ENCODE measurements around the gene HOXC10.

The HOXC10 gene

DNA sequence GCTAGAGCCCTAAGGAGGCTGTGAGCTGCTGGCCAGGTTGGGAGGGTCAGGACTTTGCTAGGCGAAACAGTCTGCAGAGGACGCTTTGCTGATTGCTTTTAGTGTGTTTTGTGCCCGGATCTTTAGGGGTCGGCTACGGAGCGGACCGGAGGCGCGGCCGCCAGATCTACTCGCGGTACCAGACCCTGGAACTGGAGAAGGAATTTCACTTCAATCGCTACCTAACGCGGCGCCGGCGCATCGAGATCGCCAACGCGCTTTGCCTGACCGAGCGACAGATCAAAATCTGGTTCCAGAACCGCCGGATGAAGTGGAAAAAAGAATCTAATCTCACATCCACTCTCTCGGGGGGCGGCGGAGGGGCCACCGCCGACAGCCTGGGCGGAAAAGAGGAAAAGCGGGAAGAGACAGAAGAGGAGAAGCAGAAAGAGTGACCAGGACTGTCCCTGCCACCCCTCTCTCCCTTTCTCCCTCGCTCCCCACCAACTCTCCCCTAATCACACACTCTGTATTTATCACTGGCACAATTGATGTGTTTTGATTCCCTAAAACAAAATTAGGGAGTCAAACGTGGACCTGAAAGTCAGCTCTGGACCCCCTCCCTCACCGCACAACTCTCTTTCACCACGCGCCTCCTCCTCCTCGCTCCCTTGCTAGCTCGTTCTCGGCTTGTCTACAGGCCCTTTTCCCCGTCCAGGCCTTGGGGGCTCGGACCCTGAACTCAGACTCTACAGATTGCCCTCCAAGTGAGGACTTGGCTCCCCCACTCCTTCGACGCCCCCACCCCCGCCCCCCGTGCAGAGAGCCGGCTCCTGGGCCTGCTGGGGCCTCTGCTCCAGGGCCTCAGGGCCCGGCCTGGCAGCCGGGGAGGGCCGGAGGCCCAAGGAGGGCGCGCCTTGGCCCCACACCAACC is 44.8 kb downstream of the HOXC10 start:
- DNase-seq (ENCODE audit: low read depth in 2 of 2): no peak

DNA sequence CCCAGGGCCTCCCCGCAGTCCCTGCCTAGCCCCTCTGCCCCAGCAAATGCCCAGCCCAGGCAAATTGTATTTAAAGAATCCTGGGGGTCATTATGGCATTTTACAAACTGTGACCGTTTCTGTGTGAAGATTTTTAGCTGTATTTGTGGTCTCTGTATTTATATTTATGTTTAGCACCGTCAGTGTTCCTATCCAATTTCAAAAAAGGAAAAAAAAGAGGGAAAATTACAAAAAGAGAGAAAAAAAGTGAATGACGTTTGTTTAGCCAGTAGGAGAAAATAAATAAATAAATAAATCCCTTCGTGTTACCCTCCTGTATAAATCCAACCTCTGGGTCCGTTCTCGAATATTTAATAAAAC is 45.5 kb downstream of the HOXC10 start:
- no peak for DNase-seq (ENCODE audit: low read depth in 2 of 2)

DNA sequence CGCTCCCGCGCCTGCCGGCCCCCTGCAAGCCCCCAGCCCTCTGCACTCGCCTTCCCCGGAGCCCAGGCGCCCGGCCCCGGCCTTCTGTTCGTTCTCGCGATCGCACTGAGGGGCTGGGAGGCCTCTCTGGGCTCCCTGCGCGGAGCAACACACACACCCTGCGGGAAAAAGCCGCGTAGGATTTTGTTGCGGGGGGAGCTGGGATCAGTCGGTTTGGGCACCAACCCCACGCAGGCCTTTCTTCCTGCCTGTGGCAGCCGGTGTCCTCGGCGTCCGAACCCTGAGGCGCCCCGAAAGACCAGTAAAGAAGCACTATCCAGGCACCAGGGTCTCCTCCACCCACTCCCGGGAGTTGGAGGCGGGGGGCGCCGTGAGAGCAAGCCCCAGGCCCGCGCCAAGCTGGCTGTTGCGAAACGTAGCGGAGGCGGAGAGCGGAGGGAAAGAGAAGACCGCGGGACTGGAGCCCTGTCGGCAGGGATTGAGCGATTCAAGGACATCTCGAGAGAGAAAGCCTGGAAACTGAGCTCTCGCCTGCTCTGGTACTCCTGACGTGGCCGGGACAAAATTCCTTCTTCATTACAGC is 46.0 kb downstream of the HOXC10 start:
- DNase-seq (ENCODE audit: low read depth in 2 of 2): no peak

DNA sequence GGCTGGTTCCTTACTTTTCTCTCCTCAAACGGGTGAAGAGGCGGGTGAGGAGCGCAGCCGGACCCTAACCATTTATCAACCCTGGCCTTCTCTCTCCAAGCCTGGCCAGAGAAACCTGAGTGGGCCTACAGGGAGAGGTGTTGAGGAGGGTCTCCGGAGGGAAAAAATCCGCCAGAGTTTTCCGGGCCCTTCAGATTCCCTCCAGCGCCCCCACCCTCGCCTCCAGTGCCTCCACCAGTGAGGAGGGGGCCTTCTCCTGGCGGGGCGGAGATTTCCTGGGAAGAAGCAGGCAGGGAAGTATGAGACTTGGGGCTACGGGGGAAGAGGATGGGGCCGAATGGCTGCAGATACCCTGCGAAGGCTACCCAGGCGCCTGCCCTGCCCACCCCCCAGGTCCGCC is 46.5 kb downstream of the HOXC10 start:
- no peak for DNase-seq (ENCODE audit: low read depth in 2 of 2)

DNA sequence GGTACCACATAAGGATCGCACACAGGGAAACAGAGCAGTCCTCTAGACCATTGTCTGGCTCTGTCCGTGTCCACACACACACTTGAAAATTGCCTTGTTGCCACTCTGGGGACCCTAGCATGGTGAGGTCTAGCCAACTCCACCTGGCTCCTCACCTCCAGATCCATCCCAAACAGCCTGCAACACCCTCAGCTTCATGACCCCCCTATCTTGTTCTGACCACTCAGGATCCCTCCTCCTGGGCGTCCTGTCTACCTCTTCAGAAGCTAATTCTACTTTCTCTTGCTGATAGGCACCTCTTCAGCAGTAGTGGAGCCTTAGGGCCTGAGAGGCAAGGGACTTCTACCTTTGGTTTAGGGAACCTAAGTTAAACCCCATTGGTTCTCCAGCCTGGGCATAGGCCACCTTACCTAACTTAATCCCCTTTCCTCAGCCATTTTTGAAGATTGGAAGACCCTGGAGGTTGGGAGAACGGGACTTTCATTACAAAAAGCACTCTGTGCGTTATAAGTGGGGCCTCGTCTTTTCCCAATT is 47.2 kb downstream of the HOXC10 start:
- no peak for DNase-seq (ENCODE audit: low read depth in 2 of 2)

DNA sequence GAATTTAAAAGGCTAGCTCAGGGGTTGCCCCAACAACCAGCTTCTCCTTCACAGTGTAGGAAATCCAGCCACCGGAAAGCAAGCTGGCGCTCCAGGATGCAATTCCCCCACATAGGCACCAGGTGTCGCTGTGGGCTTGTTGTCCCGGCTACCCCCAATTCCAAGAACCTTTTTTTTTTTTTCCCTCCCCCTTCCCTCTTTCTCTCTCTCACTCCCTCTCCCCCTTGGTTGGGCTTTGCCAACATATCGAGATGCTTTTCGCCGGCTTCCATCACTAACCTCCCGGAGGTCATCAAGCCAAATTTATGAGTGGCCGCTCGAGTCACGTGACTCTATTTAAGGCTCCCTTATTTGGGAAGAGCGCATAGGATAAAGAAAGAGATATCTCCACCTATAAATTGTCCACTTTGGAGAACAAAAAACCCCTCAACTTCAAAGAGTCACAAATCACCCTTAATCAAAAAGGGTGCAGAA is 47.7 kb downstream of the HOXC10 start, which contains the start of gene HOXC5:
TSS of gene HOXC5 (plus strand) at position 424 of the 474 bp plus-strand sequence. CDS start 73 bp downstream, outside the sequence.
- DNase-seq (ENCODE audit: low read depth in 2 of 2): peak in 1 of 2 donors; percentile 38

DNA sequence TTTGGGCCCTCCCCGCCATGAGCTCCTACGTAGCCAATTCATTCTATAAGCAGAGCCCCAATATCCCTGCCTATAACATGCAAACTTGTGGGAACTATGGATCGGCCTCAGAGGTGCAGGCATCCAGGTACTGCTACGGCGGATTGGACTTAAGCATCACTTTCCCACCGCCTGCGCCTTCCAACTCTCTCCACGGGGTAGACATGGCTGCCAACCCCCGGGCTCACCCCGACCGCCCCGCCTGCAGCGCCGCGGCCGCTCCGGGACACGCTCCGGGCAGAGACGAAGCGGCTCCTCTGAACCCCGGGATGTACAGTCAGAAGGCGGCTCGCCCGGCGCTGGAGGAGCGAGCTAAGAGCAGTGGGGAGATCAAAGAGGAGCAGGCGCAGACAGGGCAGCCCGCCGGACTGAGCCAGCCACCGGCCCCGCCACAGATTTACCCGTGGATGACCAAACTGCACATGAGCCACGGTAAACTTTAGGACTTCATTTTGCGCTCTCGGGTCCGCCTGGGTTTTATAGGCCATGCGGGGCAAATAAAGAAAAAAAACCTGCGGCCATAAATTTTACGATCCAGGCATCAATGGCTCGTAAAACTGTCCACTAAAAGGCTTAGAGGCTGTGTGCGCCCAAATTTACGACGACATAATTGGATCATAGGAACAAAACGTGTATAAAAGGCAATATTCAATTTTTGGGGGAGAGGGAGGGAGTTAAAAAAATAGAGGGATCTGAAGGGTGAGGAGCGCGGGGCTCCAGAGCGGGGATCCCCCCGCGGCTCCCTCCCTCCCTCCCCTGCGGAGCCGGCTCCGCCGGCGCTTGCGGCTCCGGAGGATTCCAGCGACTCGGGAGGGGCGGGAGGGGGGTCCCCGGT is 48.4 kb downstream of the HOXC10 start:
- DNase-seq (ENCODE audit: low read depth in 2 of 2): no peak

DNA sequence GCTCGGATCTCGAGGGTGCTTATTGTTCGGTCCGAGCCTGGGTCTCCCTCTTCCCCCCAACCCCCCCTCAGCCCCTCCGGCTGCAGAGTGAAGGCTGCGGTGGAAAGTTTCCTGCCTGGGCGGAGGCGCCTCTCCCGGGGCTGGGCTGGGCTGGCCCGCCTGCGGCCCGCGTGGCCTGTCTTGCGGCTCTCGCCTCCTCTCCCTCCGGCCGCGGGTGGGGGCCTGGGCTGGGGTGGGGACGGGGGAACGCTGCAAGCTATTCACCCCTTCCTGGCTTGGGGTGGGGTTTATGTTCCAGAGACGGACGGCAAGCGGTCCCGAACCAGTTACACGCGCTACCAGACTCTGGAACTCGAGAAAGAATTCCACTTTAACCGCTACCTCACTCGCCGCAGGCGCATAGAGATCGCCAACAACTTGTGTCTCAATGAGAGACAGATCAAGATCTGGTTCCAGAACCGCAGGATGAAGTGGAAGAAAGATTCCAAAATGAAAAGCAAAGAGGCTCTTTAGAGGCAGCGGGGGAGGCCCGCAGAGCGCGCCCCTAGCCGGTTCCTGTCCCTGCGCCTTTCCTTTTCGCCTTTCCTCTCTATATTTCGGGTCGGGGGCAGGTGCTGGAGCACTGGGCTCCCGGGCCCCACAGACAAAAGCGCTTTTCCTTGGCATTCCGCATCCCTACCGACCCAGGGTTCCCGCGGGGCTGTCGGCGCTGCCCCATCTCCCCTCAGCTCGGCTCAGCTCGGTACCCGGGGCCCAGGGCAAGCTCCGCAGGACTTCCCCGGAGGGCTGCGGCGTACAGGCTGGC is 49.2 kb downstream of the HOXC10 start:
- no peak for DNase-seq (ENCODE audit: low read depth in 2 of 2)

DNA sequence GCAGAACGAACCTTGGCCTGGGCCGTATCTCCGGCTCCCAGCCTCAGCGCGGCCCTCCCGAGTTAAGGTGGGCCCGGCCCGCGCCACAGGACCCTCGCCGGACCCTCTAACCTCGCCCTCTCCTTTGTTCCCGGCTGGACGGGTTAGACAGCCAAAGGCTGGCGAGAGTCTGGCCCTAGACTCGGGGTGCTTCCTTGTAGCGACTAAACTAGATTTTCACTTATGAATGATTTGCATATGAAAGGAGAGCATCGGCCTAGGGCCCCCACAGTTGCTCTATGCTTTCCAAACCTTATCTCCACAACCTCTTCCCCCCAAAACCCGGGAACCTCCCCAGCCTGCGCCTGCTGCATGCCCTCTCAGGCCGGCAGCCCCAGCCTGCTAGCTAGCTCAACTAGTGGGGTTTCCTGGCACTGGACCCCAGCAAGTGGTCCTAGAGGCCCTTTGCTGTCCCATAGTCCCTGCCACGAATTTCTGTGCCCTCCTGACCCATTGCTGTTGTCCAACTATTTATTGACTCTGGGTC is 49.9 kb downstream of the HOXC10 start:
- DNase-seq (ENCODE audit: low read depth in 2 of 2): no peak

DNA sequence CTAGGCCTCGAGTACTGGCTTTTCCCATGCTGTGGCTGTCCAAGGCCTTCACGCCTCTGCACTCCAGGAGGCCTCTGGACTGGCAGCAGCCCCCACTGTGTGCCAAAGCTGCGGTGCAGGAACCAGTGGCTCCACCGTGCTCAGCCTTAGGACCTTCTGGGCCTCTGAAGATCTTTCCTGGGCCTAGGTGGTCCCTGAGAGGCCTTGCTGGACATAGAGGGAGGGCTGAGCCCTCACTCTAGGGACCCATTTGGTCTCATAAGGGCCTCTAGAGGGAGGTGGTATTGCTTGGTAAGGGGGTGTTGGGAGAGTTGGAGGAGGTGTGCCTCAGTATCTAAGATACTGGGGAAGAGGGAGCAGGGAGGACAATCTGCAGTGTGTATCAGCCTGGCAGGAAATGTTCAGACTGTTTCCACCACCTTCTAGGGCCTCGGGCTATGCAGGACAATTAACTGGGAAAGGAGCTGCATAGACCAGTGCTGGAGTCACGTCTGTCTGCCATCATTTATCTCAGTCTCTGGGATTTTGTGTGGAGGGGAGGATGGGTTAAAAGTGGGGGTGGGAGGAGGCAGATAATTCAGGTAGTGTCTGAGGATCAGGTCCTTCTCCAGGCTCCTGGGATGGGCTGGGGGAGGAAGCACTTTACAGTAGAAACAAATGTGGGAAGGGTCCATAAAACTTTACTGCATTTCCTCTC is 50.8 kb downstream of the HOXC10 start:
- no peak for DNase-seq (ENCODE audit: low read depth in 2 of 2)

DNA sequence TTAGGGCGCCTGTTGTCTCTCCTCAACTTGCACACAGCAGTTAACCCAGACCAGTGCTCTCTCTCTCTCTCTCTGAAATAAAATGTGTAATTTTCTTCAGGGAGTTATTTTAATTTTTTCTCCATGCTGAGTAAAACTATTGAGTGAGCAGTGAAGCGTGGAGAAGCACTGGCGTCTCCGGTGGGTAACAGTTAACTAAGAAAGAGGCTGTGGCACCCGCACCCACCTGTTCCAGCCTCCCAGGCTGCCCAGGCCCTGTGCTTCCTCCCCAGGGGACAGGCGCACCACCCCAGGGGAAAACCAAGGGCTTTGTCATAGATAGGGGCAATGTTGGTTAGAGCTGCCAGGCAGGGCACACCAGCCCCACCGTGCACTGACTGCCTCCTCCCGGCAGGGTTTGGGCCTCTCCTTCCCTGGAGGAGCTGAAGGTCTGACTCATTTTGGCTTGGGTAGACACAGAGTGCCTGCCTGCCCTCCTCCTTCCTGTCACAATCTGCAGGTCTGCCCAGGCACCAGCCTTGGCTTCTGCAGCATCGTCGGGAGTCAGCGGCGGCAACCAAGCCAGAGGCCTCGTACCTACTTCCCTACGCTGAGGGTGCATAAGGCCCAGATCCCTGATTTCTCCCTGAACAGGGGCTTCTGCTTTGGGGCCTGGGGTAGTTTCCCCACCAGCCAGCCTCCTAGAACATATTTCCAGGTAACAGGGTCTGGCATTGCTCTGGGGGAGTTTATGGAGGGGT is 51.8 kb downstream of the HOXC10 start:
- DNase-seq (ENCODE audit: low read depth in 2 of 2): no peak

DNA sequence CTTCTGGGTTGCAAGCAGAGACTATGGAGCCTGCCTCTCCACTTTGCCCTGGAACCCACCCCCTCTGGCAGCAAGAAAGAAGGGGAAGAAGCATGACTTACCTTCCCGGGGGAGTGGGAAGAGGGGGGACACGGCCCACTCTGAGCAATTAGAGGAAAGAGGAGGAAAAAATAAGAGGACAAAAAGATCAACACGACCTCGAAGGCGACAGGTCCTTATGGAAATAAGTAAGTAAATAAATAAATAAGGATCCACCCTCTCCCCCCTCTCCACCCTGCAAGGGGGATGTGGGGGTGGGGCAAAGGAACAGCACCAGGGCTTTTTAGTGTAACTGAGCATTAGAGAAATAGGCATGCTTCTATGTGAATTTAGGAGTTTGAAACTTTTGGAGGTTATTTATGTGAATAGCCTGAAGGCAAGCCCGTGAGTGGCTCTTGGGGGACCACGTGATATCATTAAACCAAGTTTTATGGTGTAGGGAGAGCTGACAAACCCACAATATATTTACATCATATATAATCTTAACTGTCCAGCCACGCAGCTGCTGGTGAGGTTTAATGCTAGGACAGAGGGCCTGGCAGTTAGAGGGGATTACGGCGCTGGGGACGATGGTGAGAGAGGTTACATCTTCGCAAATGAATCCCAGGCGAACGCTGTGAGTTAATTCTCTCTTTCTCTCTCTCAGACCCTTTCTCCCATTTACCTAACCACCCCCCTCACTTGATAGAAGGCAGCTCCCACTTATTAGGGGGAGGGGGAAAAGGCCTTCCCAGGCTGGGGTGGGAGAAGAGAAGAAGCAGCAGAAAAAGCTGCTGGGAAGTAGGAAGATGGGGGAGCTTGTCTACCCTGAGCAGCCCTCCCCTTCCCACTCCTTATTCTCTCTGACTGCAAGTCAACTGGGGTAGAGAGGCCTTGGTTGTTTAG is 52.7 kb downstream of the HOXC10 start:
- no peak for DNase-seq (ENCODE audit: low read depth in 2 of 2)

DNA sequence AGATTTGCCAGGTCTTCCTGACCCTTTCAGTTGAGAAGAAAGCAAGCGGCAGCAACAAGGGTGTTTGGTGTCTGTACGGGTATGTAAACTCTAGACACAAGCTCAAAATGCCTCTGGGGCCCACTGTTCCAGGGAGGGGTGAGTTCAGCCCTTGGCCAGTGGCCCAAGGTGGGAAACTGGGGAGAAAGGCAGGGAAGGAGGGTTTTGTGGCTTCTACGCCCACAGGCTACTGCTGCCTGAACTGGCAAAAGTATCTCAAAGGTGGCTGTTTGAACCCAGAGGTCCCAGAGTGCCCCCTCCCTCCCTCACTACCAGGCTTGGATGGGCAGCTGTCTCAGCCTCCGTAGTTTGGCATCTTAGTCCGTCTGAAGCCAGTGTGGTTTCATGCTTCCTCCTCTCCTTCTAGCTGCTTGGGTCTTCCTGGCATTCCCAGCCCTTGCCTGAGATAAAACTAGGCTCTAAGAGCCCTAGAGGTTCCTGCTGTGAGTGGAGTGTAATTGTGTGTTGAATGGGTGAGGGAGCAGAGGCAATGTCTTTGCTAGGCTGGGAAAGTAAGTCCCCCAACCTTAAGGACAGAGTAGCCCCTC is 53.4 kb downstream of the HOXC10 start:
- no peak for DNase-seq (ENCODE audit: low read depth in 2 of 2)

DNA sequence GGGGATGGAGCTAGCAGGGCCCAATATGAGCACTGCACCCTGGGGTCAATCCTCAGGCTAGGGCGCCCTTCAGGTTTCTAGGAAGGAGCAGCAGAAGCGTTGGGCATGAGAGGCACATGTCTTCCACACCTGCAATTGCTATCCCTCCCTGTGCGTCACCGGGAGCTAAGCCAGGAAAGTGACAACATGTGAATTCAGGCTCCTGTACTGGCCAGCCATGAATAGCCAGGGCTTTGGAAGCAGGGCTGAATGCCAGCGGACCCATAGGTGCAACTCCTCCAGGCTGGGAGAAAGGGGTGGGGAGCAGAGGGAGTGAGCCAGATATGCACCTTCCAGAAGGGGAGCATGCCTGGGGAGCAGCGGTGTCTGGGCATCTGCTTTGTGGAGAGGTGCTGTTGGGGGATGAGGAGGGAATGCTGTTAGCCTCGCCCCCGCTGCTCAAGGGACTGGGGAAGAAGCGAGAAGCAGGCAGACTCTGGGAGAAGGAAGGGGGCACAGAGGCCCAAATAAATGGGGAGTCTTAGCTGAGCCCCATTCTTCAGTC is 54.0 kb downstream of the HOXC10 start:
- DNase-seq (ENCODE audit: low read depth in 2 of 2): no peak

DNA sequence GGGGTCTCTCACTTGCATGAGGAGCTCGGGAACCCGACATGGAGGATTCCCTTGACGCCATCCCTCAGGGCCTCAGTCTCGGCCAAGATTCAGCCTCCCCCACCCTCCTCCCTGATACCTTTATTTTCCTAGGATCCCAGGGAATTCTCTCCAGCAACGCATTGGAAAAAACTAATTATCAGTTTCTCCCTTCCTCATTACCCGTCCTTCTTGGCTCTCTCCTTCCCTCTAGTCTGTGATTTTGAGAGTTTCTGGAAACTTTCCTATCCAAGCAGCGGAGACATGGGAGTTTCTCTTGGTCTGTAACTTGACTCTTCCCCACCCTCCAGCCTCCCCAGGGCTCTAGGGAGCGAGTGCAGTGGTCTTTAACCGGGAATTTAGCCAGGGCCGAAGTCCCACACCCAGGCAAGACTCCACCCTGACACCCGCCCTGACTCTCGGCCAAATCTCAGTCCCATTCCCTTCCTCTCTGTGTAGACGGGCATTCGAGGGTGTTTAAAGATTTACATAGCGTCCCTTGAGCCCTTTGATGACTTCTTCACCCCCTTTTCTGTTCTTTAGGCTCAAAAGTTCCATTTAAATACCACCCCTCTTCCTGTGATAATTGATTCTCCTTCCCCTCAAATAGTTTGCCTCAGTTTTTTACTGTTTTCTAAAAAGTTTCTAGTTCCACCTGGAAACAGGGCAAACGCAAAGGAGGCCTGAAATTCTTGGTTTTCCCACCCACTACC is 54.6 kb downstream of the HOXC10 start:
- no peak for DNase-seq (ENCODE audit: low read depth in 2 of 2)

Data from stimulated activated CD8-positive, alpha-beta memory T cell treated with anti-CD3 and anti-CD28 coated beads, Interleukin-15, amount 100 ng/mL, for 48 hours (primary cell).